PC-9 (cell line): Measurements from ENCODE around the gene THOC1. TPM values are rescaled to one million over a fixed set of nuclear protein-coding genes. Genes with fewer than 3 reads are reported as not detected.

Experiments used
- BruUV-seq: library from RNA; stranded (reverse); fragments of 400-500 nt; replicated peaks from 2 replicates; lab custom pipeline; 2021; lab: Mats Ljungman, UMichigan
- CTCF ChIA-PET: fragments of 300-600 bp; sonication (Branson Sonifier 250); formaldehyde crosslinking; loops from one replicate; lab custom pipeline; 2022; ENCODE audit warnings: antibody characterized with exemption; lab: Charles Lee
- POLR2A ChIA-PET: fragments of 300-600 bp; sonication (Branson Sonifier 250); formaldehyde crosslinking; loops from one replicate; lab custom pipeline; 2022; ENCODE audit warnings: antibody characterized with exemption; ENCODE audit not compliant: unreplicated experiment; lab: Charles Lee
- DNase-seq, 2 experiments: peaks; one replicate each; pipeline versions ENCODE4 v3.0.0 to v3.0.0-alpha.2; 2015 to 2022; ENCODE audit warnings: mixed read lengths in 1 of 2
- H2AFZ ChIP-seq: fragments of 200-600 bp; sonication (generic); 2 replicates; pipeline ENCODE4 v1.8.1; 2017; ENCODE audit warnings: antibody characterized with exemption
- H3F3A ChIP-seq: fragments of 200-600 bp; sonication (generic); 2 replicates; pipeline ENCODE4 v1.8.1; 2017; ENCODE audit warnings: antibody characterized with exemption, mild to moderate bottlenecking, low read depth; ENCODE audit not compliant: insufficient read depth
- H3K27ac ChIP-seq: fragments of 200-600 bp; sonication (generic); 2 replicates; pipeline ENCODE4 v1.6.1; 2016; ENCODE audit warnings: mixed run types
- H3K27me3 ChIP-seq: fragments of 200-600 bp; sonication (generic); 2 replicates; pipeline ENCODE4 v1.6.1; 2016; ENCODE audit warnings: low read depth, mixed run types; ENCODE audit not compliant: insufficient read depth
- H3K36me3 ChIP-seq: fragments of 200-600 bp; sonication (generic); 2 replicates; pipeline ENCODE4 v1.6.1; 2016; ENCODE audit warnings: low read depth, mixed run types
- H3K4me1 ChIP-seq: fragments of 200-600 bp; sonication (generic); replicated peaks from 2 replicates; pipeline ENCODE4 v1.6.1; 2016; ENCODE audit warnings: mixed run types; ENCODE audit not compliant: insufficient read depth
- H3K4me2 ChIP-seq: fragments of 200-600 bp; sonication (generic); 2 replicates; pipeline ENCODE4 v1.6.1; 2017; ENCODE audit warnings: mixed run types
- H3K4me3 ChIP-seq: fragments of 200-600 bp; sonication (generic); 2 replicates; pipeline ENCODE4 v1.6.1; 2016; ENCODE audit warnings: mixed run types
- H3K79me2 ChIP-seq: fragments of 200-600 bp; sonication (generic); 2 replicates; pipeline ENCODE4 v1.6.1; 2017; ENCODE audit warnings: low read depth, mixed run types
- H3K9me2 ChIP-seq: fragments of 200-600 bp; sonication (generic); 2 replicates; pipeline ENCODE4 v1.8.1; 2017; ENCODE audit warnings: mild to moderate bottlenecking; ENCODE audit not compliant: insufficient read depth
- H3K9me3 ChIP-seq: fragments of 200-600 bp; sonication (generic); 2 replicates; pipeline ENCODE4 v1.8.1; 2016; ENCODE audit warnings: low read depth; ENCODE audit not compliant: insufficient read depth
- H4K20me1 ChIP-seq: fragments of 200-600 bp; sonication (generic); 2 replicates; pipeline ENCODE4 v1.8.1; 2017; ENCODE audit not compliant: insufficient read depth
- CTCF ChIP-seq: fragments of 200-600 bp; sonication (generic); conservative IDR thresholded peaks from 2 replicates; pipeline ENCODE4 v1.6.1; 2017; ENCODE audit warnings: mixed run types, antibody characterized with exemption, mild to moderate bottlenecking, moderate library complexity
- EZH2 ChIP-seq: fragments of 200-600 bp; sonication (generic); IDR thresholded peaks from 2 replicates; pipeline ENCODE4 v1.8.0; 2017; ENCODE audit warnings: antibody characterized with exemption, low read depth
- intact Hi-C: fragments of 100-400 bp; cut with micrococcal nuclease; formaldehyde crosslinking; loops from one replicate; pipeline ENCODE4 v1.10.0; 2022; ENCODE audit not compliant: unreplicated experiment
- total RNA-seq: library from RNA; stranded (reverse); gene quantifications from 2 replicates; pipeline ENCODE4 v1.2.3, GENCODE V29; 2021

THOC1 gene
- total RNA-seq, 1 experiment from 2014 or later, result 55.6 TPM

DNA sequence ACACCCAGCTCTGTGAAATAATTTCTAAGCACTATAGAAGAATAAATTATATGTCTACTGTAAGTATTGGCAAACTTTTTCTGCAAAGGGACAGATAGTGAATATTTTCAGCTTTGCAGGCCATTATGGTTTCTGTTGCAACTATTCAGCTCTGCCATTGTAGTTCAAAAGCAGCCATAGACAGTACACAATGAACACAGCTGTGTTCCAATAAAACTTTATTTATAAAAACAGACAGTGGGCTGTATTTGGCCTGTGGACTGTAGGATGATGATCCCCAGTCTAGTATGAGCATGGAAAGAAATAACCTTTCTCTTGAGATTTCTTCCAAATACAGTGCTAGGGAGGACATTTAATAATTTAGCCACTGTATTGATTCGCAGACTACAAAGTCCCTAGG is 35.2 kb upstream of the THOC1 start:
- no peaks in the 10 kb centered on the region for H3K4me1 ChIP-seq
- H3K27ac ChIP-seq, result no peak overlapping the region
- no peak for TF ChIP-seq EZH2
- no TSS peak for BruUV-seq
- H3K79me2 ChIP-seq, result no peaks in the 10 kb centered on the region
- DNase-seq, result no peak
- H2AFZ ChIP-seq, result no peak overlapping the region
- no peaks in the 10 kb centered on the region for H3F3A ChIP-seq
- H3K27me3 ChIP-seq, result peaks cover 90% of the 10 kb centered on the region
- no peaks in the 10 kb centered on the region for H4K20me1 ChIP-seq
- ChIA-PET POLR2A (no interaction called here), CTCF (no interaction called here)
- no peak overlapping the region for H3K4me3 ChIP-seq
- H3K36me3 ChIP-seq, result no peaks in the 10 kb centered on the region
- no peak overlapping the region for H3K4me2 ChIP-seq
- intact Hi-C loops, result no loop called here
- H3K9me3 ChIP-seq, result no peaks in the 10 kb centered on the region
- no peaks in the 10 kb centered on the region for H3K9me2 ChIP-seq

GRCh38 chr18:302097-302496 is 34.2 kb upstream of the THOC1 start:
- Histone ChIP-seq H3K79me2 (no peaks in the 10 kb centered on the region), H3K4me2 (no peak overlapping the region), H3K27ac (no peak overlapping the region), H2AFZ (no peak overlapping the region), H3K4me3 (no peak overlapping the region), H3K4me1 (no peaks in the 10 kb centered on the region), H3K9me2 (no peaks in the 10 kb centered on the region), H3F3A (no peaks in the 10 kb centered on the region), H4K20me1 (no peaks in the 10 kb centered on the region), H3K36me3 (no peaks in the 10 kb centered on the region), H3K27me3 (peaks cover 90% of the 10 kb centered on the region), H3K9me3 (no peaks in the 10 kb centered on the region)
- ChIA-PET CTCF (no interaction called here), POLR2A (no interaction called here)
- TF ChIP-seq EZH2, result no peak
- no peak for TF ChIP-seq CTCF
- intact Hi-C loops, result no loop called here
- no peak for DNase-seq
- BruUV-seq, result no TSS peak

DNA sequence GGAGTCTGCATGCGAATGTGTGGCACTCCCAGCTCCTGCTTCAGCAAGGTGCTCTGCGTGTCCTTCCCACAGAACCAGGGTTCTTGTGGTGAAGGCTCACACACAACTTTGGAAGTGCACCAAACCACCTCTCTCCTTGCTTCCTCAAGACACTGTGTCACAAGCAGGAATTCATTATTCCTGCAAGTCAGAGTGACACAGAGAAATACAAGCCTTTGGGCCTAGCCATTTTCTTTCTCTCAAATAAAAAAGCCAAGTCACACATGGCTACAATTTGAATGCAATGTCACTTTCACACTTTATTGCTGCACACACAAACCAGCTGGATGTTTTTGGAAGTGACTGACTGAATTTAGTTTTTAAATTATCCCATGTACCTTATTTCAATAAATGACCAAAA is 30.1 kb upstream of the THOC1 start:
- BruUV-seq, result no TSS peak
- Histone ChIP-seq H3K79me2 (no peaks in the 10 kb centered on the region), H3F3A (no peaks in the 10 kb centered on the region), H3K36me3 (no peaks in the 10 kb centered on the region), H2AFZ (no peak overlapping the region), H4K20me1 (no peaks in the 10 kb centered on the region), H3K27me3 (peaks cover 93% of the 10 kb centered on the region), H3K27ac (no peak overlapping the region), H3K4me2 (no peak overlapping the region), H3K9me3 (no peaks in the 10 kb centered on the region), H3K4me3 (no peak overlapping the region), H3K4me1 (no peaks in the 10 kb centered on the region), H3K9me2 (no peaks in the 10 kb centered on the region)
- intact Hi-C loops, result no loop called here
- DNase-seq, result no peak
- ChIA-PET POLR2A (no interaction called here), CTCF (no interaction called here)
- TF ChIP-seq EZH2 (no peak), CTCF (no peak)
